T-helper 2 cell (primary cell): Measurements from ENCODE around the gene PC.
"Not testable (repeated sequence)": the region's sequence is repeated elsewhere in the genome, so short reads cannot be mapped to it uniquely, and the experiment has no call there.

Source experiments
- DNase-seq, 5 experiments: peaks; one replicate each; pipeline versions ENCODE4 v3.0.0 to v3.0.0-alpha.2; 2012 to 2022

PC gene

GRCh38 chr11:66841861-66842260, 116.3 kb downstream of the PC start:
- DNase-seq = no peak

GRCh38 chr11:66840317-66841091, 117.7 kb downstream of the PC start:
- DNase-seq = no peak

DNA sequence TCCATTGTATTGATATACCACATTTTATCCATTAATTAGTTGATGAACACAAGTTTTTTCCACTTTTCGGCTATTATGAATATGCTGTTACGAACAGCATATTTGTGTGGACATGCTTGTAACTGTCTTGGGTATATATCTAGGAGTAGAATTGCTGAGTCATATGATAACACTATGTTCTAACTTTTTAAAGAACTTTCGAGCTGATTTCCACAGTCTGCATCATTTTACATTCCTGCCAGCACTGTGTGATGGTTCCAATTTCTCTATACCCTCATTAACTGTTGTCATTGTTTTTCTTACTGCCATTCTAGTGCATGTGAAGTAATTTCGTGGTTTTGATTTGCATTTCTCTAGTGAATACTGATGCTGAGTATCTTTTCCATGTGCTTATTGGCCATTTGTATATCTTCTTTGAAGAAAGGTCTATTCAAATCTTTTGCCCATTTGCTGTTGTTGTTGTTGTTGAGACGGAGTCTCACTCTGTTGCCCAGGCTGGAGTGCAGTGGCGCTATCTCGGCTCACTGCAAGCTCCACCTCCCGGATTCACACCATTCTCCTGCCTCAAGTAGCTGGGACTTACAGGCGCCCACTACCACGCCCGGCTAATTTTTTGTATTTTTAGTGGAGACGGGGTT, 122.3 kb downstream of the PC start:
- DNase-seq = no peak

GRCh38 chr11:66834943-66835342, 123.2 kb downstream of the PC start:
- no peak for DNase-seq

DNA sequence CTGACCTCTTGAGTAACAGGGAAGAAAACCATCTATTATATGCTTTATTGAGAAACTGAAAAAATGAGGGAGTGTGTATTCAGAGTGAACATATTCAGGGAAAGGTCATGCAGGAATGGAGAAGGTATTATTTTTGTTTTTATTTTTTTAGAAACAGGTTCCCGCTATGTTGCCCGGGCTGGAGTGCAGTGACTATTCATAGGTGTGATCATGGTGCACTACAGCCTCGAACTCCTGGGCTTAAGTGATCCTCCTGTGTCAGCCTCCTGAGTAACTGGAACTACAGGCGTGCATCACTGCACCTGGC, 123.7 kb downstream of the PC start:
- no peak for DNase-seq

DNA sequence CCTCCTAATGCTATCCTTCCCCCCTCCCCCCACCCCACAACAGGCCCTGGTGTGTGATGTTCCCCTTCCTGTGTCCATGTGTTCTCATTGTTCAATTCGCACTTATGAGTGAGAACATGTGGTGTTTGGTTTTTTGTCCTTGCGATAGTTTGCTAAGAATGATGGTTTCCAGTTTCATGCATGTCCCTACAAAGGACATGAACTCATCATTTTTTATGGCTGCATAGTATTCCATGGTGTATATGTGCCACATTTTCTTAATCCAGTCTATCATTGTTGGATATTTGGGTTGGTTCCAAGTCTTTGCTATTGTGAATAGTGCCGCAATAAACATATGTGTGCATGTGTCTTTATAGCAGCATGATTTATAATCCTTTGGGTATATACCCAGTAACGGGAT, 133.6 kb downstream of the PC start:
- DNase-seq = not testable (repeated sequence)

GRCh38 chr11:66823700-66824099, 134.5 kb downstream of the PC start:
- no peak for DNase-seq

GRCh38 chr11:66820901-66821300, 137.3 kb downstream of the PC start:
- no peak for DNase-seq

- DNase-seq = no peak
These were observed 137.8 kb downstream of the PC start for GRCh38 chr11:66820381-66820780.

DNA sequence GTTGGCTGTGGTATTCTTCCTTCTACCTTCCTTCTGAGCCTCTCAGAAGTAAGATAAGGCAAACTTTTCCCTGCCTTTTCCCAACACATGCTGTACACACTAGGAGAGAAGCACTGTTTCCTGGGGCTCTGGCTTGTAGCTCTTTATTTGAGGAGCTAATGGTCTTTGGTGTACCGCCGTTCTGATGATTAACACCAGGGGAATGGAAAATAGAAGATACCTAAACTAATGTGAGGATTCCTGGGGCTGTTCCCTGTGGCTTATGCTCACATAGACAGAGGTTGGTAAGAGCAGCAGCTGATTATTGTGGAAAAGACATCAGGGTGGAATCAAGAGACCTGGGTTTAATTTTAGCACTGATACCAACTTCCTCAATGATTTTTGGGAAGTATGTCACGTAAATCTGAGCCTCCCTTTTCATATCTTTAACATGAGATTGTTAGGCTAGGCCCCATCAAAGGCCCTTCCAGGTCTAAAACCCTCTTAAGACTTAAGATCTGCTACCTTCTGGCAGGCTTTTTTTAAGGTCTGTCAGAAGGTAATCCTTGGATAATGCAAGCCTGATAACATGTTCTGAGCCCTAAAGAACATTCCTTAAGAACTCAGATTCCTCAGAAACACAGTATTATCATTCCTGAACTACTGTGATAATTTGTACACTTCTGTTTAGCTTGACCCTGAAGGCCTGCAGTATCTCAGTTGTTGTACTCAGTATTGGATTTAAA, 139.8 kb downstream of the PC start:
- no peak for DNase-seq

DNA sequence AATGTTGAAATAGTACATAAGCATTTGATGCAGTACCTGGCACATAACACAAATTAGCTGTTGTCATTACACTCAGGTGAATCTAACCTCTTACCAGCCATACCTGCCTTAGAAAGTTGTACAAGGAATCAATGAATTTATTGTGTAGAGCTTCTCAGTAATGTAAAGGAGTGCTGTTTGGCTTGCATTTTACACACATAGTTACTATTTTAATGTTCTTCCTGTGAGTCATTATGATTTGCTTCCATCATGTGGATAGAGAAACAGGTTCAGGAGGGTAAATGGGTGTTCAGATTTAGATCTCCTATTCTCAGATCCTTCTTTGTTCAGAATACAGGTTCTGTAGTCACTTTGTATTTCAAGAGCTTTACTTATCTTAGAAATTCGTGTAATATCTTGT, 142.5 kb downstream of the PC start:
- no peak for DNase-seq

DNA sequence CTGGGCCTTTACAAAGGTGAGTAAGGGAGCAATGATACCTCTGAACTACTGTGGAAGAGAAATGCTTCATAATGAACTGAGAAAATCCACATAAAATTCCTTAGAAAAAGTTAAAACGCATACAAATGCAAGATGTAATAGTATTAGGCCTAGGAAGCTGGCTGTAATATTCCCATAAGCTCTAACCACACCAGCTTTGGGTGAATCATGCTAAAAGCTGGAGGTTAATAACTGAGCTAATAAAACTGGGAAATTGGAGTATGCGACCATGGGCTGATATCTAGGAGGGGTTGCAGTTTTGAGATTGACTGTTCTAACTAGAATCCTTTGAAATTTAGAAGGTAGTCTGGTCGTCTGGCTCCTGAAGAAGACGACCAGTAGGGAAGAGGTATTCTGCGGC, 143.5 kb downstream of the PC start:
- DNase-seq = no peak

GRCh38 chr11:66810576-66811185, 147.5 kb downstream of the PC start:
- DNase-seq = no peak

DNA sequence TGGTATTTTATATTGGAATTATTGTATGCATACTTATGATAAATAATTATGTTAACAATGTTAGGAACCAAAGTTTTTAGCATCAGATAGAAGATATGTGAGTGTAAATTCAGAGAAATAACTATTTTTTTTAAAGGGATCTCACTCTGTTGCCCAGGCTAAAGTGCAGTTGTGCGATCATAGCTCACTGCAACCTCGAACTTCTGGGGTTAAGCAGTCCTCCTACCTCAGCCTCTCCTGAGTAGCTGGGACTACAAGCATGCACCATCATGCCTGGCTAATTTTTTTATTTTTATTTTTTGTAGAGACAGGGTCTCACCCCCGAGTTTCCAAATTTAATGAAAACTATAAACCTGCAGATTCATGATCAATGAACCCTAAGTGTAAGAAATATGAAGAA, 148.6 kb downstream of the PC start:
- DNase-seq = no peak

GRCh38 chr11:66800720-66801428, 157.3 kb downstream of the PC start:
- DNase-seq = no peak

GRCh38 chr11:66799815-66800214, 158.4 kb downstream of the PC start:
- DNase-seq = not testable (repeated sequence)
